Mesothelial cell of epicardium (in vitro differentiated cells): ENCODE results near the gene GTF3C1. TPM values are rescaled to one million over a fixed set of nuclear protein-coding genes. Genes with fewer than 3 reads are reported as not detected.

Source experiments
- DNase-seq, 2 experiments: peaks; one replicate each; pipeline ENCODE4 v3.0.0; 2021; ENCODE audit warnings: low spot score in 2 of 2; ENCODE audit not compliant: unreplicated experiment in 2 of 2
- H3K27ac Mint-ChIP-seq: 2 replicates; pipeline ENCODE4 v1.8.0; 2021; ENCODE audit warnings: mixed read lengths
- H3K27me3 Mint-ChIP-seq: 2 replicates; pipeline ENCODE4 v1.8.0; 2021; ENCODE audit warnings: low read depth, mixed read lengths
- H3K36me3 Mint-ChIP-seq: 2 replicates; pipeline ENCODE4 v1.8.0; 2021; ENCODE audit warnings: mixed read lengths
- H3K4me1 Mint-ChIP-seq: 2 replicates; pipeline ENCODE4 v1.8.0; 2021; ENCODE audit warnings: mixed read lengths
- H3K4me3 Mint-ChIP-seq: 2 replicates; pipeline ENCODE4 v1.8.0; 2021; ENCODE audit warnings: mild to moderate bottlenecking, moderate library complexity, mixed read lengths
- H3K9me3 Mint-ChIP-seq: 2 replicates; pipeline ENCODE4 v1.8.0; 2021; ENCODE audit warnings: mixed read lengths
- total RNA-seq: library from RNA; stranded (reverse); gene quantifications from 3 replicates; pipeline ENCODE4 v1.2.1, GENCODE V29; 2021
- TF ChIP-seq, protein P1 (sequence below): fragments of 200-600 bp; sonication (generic); IDR thresholded peaks from one replicate; pipeline ENCODE4 v1.5.0; 2021; ENCODE audit warnings: antibody characterized with exemption; ENCODE audit not compliant: unreplicated experiment

Gene GTF3C1
- total RNA-seq, 1 donor from 2014 or later: 131 TPM

DNA sequence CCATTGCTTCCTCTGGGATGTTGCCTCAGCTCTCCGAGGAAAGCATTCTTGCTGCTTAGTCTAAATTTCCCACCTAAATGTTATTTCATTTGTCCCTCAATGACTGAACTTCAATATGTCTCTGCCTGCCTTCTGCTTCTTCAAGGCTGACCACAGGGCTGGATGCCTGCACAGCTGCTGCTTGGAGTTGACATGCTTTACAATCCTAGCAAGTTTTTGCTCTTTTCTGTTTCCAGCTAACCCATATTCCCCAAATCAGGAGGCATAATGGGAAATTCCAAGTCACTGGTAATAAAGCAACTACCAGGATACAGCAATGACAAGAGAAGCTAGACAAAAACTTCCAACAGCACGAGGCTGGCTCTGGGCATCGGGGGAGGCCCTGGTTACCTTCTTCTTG lies 48.9 kb downstream of the GTF3C1 start:
- H3K27ac Mint-ChIP-seq: no peak overlapping the region
- no peaks in the 10 kb centered on the region for H3K4me1 Mint-ChIP-seq
- H3K4me3 Mint-ChIP-seq: no peak overlapping the region
- H3K27me3 Mint-ChIP-seq: no peaks in the 10 kb centered on the region
- peaks cover 50% of the 10 kb centered on the region for H3K36me3 Mint-ChIP-seq
- no peaks in the 10 kb centered on the region for H3K9me3 Mint-ChIP-seq
- TF ChIP-seq, protein P1, sequence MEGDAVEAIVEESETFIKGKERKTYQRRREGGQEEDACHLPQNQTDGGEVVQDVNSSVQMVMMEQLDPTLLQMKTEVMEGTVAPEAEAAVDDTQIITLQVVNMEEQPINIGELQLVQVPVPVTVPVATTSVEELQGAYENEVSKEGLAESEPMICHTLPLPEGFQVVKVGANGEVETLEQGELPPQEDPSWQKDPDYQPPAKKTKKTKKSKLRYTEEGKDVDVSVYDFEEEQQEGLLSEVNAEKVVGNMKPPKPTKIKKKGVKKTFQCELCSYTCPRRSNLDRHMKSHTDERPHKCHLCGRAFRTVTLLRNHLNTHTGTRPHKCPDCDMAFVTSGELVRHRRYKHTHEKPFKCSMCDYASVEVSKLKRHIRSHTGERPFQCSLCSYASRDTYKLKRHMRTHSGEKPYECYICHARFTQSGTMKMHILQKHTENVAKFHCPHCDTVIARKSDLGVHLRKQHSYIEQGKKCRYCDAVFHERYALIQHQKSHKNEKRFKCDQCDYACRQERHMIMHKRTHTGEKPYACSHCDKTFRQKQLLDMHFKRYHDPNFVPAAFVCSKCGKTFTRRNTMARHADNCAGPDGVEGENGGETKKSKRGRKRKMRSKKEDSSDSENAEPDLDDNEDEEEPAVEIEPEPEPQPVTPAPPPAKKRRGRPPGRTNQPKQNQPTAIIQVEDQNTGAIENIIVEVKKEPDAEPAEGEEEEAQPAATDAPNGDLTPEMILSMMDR: no peak
- DNase-seq: no peak

DNA sequence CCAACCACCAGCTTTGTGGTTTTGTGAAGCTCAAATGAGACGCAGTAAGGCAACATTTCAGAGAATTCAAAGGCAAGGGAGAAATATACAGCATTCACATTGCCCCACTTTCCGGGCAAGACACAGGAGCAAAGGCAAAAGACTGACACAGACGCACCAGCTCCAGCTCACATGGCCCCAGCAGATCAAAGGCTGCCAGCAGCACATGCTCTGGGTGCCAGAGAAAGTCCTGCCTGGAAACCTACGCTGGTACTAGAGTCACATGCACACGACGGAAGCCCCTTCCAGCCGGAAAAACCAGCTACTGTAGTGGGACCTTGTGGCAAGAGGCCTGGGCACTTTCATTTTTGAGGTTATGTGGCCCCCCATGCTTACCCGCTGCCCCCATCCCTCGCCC lies 50.1 kb downstream of the GTF3C1 start:
- TF ChIP-seq, protein P1: no peak
- no peak overlapping the region for H3K27ac Mint-ChIP-seq

DNA sequence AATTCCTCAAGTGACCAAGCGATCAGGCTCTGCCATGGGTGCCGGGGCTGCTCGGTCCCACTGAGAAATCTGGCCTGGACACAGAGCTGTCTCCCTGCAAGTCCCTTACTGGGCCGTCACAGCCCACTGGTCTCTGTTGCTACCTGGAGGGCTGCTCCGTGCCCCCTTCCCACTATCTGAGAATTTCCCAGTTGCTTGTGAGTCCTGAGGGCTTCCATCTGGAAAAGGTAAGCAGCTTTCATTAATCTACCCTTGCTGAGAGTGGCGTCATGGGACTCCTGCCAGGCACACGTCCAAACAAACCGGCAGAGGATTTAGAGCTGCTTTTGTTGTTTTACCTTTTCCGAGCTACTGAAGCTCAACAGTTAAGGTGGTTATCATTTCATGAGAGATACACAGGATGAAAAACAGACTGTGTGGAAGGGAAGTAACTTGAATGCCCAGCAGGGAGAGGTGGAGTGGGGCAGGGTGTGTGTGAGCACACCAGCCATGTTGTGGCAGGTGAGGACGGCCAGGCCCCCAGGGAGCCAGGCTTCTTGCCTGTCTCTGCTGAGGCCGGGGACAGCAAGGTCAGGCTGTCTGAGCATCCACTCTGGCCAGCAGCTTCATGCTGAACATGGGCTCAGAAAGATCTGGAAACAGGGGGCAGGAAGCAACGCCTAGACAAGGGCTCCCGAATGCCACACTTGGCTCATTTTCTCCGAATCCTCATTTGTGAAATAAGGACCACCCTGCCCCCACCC lies 50.6 kb downstream of the GTF3C1 start:
- TF ChIP-seq, protein P1: no peak
- DNase-seq: no peak
- no peak overlapping the region for H3K4me3 Mint-ChIP-seq
- peaks cover 54% of the 10 kb centered on the region for H3K36me3 Mint-ChIP-seq
- no peaks in the 10 kb centered on the region for H3K4me1 Mint-ChIP-seq
- no peak overlapping the region for H3K27ac Mint-ChIP-seq
- no peaks in the 10 kb centered on the region for H3K9me3 Mint-ChIP-seq
- no peaks in the 10 kb centered on the region for H3K27me3 Mint-ChIP-seq

More for the DNA sequence above, 50.1 kb downstream of the GTF3C1 start:
- H3K36me3 Mint-ChIP-seq: peaks cover 51% of the 10 kb centered on the region
- no peaks in the 10 kb centered on the region for H3K9me3 Mint-ChIP-seq
- no peaks in the 10 kb centered on the region for H3K4me1 Mint-ChIP-seq
- no peak overlapping the region for H3K4me3 Mint-ChIP-seq
- no peak for DNase-seq
- H3K27me3 Mint-ChIP-seq: no peaks in the 10 kb centered on the region

DNA sequence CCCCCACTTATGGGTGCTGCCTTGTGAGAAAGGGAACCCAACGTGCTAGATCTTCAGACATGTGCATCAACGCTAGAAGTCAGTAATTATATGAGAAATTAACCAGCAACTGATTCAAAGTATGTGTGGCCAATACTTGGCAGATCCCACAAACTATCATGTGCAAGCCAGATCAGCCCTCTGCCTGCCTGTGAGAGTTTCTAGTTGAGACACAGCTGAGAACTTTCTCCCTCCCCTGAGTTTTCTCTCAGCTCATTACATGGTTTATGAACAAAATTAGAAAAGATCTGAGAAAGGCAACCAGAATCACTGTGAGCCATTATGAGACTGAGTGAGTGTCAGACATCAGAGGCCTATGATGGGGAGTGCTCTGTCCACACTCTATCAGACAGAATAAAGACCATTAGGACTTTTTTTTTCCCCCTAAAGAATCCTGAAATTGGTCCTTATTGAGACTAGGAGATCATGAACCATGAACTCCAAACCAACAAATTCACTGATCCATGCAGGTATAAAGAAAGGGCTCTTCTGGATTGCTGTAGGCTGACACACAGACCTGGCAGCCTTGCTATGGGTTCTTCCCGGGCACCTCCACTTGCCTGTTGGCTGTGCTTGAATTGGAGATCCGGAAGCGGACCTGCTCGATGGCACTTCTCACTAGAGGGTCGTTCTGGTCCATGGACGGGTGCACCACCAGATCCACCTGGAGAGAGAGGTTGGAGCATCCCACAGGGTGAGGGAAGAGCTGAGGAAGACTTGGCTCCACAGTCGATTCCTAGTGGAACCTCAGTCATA lies 51.5 kb downstream of the GTF3C1 start:
- TF ChIP-seq, protein P1: no peak
- no peak overlapping the region for H3K4me3 Mint-ChIP-seq
- H3K9me3 Mint-ChIP-seq: no peaks in the 10 kb centered on the region
- no peaks in the 10 kb centered on the region for H3K4me1 Mint-ChIP-seq
- no peaks in the 10 kb centered on the region for H3K27me3 Mint-ChIP-seq
- H3K27ac Mint-ChIP-seq: no peak overlapping the region
- DNase-seq: no peak
- peaks cover 46% of the 10 kb centered on the region for H3K36me3 Mint-ChIP-seq

DNA sequence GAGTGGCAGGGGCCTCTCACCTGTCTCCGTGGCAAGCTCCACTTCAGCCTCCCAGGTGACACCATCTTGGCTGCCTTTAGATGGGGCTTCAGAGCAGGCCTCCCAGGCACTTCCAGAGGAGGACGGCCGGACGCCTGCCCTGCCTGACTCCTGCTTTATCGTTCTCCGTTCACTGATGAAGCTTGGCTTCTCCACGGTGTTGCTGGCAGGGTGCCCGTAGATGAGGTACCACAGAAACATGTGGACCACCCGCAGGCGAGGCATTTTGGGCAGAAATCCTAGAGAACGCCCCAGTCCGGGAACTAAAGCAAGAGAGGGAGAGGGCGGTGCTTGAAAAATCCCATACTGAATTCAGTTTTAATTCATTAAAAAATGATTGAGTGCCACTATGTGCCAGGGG lies 54.5 kb downstream of the GTF3C1 start:
- Mint-ChIP-seq H3K4me3 (no peak overlapping the region), H3K27me3 (no peaks in the 10 kb centered on the region), H3K36me3 (peaks cover 56% of the 10 kb centered on the region), H3K9me3 (no peaks in the 10 kb centered on the region), H3K4me1 (no peaks in the 10 kb centered on the region), H3K27ac (no peak overlapping the region)
- no peak for DNase-seq
- TF ChIP-seq, protein P1: no peak
